Omental fat pad (tissue), 4 donors: ENCODE measurements around the gene CIRBP. TPM values are rescaled to one million over a fixed set of nuclear protein-coding genes. Genes with fewer than 3 reads are reported as not detected.

Experiments
- ATAC-seq: fragments of 150-250 bp; one replicate; pipeline ENCODE4 v1.9.1; 2016; ENCODE audit warnings: mild to moderate bottlenecking, moderate library complexity; ENCODE audit not compliant: low FRiP score
- DNase-seq: peaks from one replicate; pipeline ENCODE4 v3.0.0-alpha.2; 2019; ENCODE audit warnings: low spot score
- total RNA-seq, 4 donors: library from RNA; depleted of rRNA; stranded (reverse); fragments of >200 nt; gene quantifications; one replicate each; pipeline ENCODE4 v1.1.0, GENCODE V29; 2016
- TF ChIP-seq, protein P1 (sequence below), 3 donors: fragments of 450-650 bp; IDR thresholded peaks; one replicate each; pipeline ENCODE4 v1.5.1; 2016 to 2017; ENCODE audit warnings: antibody characterized with exemption in 3 of 3, mild to moderate bottlenecking in 3 of 3, moderate library complexity in 2 of 3

Gene CIRBP
- total RNA-seq, 4 donors from 2014 or later: 292 to 484 (median 372) TPM

DNA sequence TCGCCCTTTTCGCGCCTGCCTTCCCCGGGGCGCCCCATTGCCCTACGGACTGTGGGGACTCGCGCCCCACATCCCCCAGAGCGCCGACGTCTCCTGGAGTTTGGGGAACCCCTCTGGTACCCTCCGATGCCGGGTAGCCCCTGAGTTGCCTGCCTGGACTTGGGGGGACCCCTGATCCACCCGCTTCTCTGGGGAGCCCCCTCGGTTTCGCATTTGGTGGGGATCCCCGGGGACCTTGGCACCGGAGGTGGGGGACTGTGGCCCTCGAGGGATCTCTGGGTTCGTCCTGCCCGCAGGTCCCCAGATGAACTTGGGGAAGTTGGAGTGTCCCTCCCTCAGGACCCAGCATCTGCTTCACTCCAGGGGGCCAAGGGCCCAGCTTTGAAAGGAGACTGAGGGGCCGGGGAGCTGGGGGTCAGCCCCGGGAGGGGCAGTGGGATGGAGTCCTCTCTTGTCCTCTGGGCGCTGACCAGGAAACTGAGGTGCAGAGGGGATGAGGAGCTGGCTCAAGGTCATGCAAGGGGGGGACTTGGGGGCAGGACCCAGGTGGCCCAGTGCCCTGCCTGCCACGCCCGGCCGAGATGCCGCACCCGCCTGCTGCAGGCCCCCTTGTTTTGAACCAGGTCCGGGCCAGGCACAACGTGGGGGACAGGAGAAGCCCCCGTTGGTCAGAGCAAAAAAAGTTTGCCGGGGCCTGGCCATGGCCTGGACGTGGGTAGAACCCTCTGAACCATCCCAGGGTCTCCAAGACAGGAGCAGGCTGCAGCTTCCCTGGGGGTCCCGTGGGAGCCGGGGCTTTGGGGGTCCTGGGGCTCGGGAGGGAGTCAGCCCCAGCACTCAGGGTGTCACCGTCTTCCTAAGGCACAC lies 17.6 kb downstream of the CIRBP start:
- DNase-seq (no peak), ATAC-seq (no peak)
- TF ChIP-seq, protein P1, sequence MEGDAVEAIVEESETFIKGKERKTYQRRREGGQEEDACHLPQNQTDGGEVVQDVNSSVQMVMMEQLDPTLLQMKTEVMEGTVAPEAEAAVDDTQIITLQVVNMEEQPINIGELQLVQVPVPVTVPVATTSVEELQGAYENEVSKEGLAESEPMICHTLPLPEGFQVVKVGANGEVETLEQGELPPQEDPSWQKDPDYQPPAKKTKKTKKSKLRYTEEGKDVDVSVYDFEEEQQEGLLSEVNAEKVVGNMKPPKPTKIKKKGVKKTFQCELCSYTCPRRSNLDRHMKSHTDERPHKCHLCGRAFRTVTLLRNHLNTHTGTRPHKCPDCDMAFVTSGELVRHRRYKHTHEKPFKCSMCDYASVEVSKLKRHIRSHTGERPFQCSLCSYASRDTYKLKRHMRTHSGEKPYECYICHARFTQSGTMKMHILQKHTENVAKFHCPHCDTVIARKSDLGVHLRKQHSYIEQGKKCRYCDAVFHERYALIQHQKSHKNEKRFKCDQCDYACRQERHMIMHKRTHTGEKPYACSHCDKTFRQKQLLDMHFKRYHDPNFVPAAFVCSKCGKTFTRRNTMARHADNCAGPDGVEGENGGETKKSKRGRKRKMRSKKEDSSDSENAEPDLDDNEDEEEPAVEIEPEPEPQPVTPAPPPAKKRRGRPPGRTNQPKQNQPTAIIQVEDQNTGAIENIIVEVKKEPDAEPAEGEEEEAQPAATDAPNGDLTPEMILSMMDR (IDR thresholded peaks at IDR 0.05): no peak

DNA sequence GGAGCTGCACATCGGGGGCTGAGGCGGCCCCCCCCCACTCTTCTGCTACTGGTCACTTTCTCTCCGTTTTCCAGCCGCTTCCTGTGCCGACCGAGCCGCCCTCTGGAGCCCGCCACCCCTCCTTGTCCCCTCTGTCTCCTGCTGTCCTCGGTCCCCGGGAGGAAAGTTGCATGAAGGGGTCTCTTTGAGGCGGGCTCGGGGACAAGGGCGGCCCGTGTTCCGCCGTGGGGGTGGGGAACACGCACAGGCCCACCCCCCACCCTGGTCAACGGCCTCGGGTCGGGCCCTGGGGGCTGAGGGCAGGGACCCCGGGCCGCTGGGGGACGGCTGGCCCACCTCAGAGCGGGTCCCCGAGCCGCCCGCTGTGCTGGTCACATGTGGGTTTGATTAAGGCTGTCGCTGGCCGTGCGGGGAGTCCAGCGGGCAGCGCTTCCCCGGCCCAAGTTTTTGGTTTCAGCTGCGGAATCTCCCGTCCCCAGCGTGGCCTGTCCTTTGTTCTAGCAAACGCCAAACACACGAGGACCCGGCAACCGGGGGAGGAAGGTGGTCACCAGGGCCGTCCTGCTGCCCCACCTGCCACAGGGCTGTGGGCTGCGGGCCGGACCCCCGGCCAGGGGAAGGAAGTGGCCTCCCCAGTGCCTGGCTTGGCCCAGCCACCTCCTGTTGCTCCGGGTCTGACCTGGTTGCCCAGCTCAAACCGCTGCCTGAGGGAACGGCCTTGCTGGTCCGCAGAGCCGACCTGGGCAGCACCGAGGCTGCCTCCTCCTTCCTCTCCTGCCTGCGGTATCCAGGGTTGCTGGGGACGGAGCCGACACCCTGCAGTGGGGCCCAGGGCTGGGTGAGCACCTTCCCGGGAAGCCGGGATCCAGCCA lies 18.5 kb downstream of the CIRBP start:
- DNase-seq (no peak), ATAC-seq (no peak)
- TF ChIP-seq, protein P1 (IDR thresholded peaks at IDR 0.05): no peak

DNA sequence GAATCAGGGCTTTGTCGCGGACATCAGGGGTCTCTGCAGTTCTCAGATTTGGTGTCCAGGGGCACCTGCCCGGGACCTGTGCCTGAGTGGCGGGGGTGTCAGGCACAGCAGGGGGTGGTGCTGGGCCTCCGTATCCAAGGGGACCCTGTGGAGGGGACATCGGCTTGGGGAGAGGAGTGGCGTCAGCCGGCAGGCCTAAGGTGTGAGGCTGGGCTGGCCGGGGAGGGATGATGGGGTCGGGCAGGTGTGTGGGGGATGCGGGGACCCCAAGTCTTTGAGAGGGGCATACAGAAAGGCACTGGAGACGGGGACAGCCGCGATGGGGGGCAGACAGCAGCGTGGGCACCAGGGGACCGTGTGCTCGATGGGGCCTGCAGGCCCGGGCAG lies 19.1 kb downstream of the CIRBP start:
- DNase-seq (no peak), ATAC-seq (no peak)
- TF ChIP-seq, protein P1 (IDR thresholded peaks at IDR 0.05): no peak

DNA sequence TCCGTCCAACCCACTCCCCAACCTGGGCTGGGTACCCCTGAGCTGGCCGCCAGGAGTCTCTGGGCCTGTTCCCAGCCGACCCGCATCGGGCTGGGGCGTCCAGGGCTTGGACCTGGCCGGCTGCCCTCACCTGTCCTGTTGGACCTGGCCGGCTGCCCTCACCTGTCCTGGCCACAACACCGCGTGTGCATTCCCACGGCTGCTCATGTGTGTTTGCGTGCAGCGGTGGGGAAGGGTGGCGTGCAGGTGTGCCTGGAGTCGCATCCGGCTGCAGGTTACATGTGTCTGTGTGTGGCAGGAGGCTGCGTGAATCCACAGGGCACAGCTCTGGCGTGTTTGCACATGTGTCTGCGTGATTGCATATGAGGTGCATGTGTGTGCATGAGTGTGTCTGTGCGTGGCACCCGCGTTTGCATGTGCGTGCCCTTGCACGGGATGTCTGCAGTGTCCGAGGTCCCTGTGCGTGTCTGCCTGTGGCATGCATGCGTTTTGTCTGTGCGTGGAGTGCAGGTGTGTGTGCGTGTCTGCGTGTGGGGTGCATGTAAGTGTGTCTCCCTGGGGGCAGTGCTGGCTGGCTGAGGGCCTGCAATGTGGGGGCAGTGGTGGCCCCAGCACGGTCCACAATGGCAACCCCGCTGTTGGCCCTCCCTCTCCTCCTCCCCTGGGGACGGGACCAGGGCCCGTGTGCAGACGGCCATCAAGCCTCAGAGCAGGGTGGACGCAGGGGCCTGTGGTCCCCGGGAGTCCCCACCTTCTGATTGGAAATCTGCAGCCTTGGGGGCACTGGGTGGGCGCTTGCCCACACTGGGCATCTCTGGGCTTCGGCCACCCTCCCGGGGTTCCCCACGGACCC lies 19.9 kb downstream of the CIRBP start:
- TF ChIP-seq, protein P1 (IDR thresholded peaks at IDR 0.05): no peak
- no peak for ATAC-seq
- DNase-seq: no peak

DNA sequence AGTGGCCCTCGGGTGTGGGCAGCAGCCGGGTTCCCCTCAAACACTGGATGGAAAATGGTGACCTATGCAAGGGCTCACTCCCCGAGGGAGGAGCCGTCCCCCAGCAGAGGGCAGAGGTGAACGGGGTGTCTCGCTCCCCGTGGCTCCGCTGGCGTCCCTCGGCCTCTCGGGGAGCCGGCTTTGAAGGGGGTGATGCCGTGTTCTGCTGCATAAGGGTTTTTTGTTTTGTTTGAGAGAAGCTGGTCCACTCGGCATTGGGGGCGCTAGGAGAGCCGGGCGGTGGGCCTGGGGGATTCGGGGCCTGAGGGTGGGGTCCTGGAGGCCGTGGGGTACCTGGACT lies 20.5 kb downstream of the CIRBP start:
- TF ChIP-seq, protein P1 (IDR thresholded peaks at IDR 0.05): no peak
- ATAC-seq (no peak), DNase-seq (no peak)

DNA sequence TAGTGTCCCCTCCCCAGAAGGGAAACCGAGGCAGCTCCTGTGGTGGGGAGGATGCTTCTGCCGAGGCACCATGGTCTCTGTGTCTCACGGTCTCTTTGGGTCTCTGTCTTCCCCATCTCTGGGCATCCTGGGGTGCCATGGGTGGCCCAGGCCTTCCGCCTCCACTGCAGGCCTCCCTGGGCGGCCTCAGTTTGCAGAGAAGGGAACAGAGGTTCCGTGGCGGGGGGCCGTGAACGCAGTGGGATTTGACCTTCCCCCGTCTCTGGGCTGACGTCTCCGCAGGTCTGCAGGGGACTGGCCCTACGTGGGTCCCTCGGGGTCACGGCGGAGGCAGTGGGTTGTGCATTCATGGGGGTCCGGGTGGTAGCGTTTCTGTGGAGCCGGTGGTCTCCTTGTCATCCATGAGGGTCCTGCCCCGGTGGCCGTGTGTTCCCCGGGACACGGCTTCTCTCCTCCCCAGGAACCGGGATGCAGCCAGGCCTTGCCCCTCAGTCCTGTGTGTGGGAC lies 21.1 kb downstream of the CIRBP start:
- TF ChIP-seq, protein P1 (IDR thresholded peaks at IDR 0.05): no peak
- ATAC-seq (no peak), DNase-seq (no peak)
